Neural crest cell (in vitro differentiated cells): ENCODE data around the gene INPP4B. TPM values are rescaled to one million over a fixed set of nuclear protein-coding genes. Genes with fewer than 3 reads are reported as not detected.
A peak's percentile ranks its signal among the peaks of the same experiment; 100 is the strongest.

Source experiments
- DNase-seq: peaks from one replicate; pipeline ENCODE4 v3.0.0; 2021; ENCODE audit warnings: low read depth, mixed read lengths, low spot score
- H3K27ac Mint-ChIP-seq: one replicate; pipeline ENCODE4 v1.8.0; 2021; ENCODE audit warnings: mild to moderate bottlenecking, mixed read lengths; ENCODE audit not compliant: unreplicated experiment
- H3K27me3 Mint-ChIP-seq: 2 replicates; pipeline ENCODE4 v1.8.0; 2021; ENCODE audit warnings: low read depth, mild to moderate bottlenecking, mixed read lengths
- H3K36me3 Mint-ChIP-seq: 2 replicates; pipeline ENCODE4 v1.8.0; 2021; ENCODE audit warnings: low read depth, mild to moderate bottlenecking, mixed read lengths
- H3K4me1 Mint-ChIP-seq: 2 replicates; pipeline ENCODE4 v1.8.0; 2021; ENCODE audit warnings: mixed read lengths
- H3K4me3 Mint-ChIP-seq: one replicate; pipeline ENCODE4 v1.8.0; 2021; ENCODE audit warnings: mild to moderate bottlenecking, mixed read lengths
- H3K9me3 Mint-ChIP-seq: 2 replicates; pipeline ENCODE4 v1.8.0; 2021; ENCODE audit warnings: mixed read lengths
- total RNA-seq: library from RNA; stranded (reverse); gene quantifications from 2 replicates; pipeline ENCODE4 v1.2.1, GENCODE V29; 2021
- TF ChIP-seq, protein P1 (sequence below): fragments of 200-600 bp; sonication (generic); conservative IDR thresholded peaks from 2 replicates; pipeline ENCODE4 v1.5.0; 2021; ENCODE audit warnings: antibody characterized with exemption, mild to moderate bottlenecking

INPP4B gene
- total RNA-seq, 1 donor from 2014 or later: 7.3 TPM

DNA sequence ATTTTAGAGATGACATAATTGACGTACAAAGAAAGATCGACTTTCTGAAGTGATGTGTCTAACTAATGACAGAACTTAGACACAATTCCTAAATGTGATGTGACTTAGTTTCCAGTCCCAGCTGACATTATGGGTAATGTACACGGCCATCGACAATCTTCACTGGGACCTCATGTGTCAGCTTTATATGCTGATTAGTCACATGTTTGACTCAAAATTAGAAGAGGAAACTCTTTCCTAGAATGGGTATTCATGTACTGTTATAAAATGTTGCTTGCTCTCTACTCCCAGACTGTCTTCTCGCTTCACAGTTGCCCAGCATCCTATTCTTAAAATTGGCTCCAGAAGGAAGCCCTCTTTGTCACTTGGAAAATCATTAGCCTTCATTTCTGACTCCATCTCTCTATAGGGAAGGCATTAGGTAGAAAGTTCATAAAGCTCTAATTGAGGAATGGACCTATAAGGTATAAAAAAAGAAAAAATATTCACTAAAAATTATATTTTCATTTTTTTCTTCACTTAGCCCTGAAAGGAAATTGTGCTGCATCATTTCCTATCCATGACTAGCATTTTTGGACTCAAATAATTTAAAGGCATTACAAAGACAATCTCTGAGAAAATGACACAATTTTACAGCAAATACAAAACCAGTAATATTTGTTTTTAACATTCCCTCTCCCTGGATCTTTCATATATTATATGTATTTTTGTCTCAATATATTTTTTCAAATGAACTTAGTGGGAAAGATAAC lies 554.6 kb downstream of the INPP4B start:
- Mint-ChIP-seq H3K36me3 (peaks cover 3% of the 10 kb centered on the region), H3K9me3 (peaks cover 7% of the 10 kb centered on the region), H3K4me3 (no peak overlapping the region), H3K4me1 (no peaks in the 10 kb centered on the region), H3K27ac (no peak overlapping the region), H3K27me3 (no peaks in the 10 kb centered on the region)
- TF ChIP-seq, protein P1, sequence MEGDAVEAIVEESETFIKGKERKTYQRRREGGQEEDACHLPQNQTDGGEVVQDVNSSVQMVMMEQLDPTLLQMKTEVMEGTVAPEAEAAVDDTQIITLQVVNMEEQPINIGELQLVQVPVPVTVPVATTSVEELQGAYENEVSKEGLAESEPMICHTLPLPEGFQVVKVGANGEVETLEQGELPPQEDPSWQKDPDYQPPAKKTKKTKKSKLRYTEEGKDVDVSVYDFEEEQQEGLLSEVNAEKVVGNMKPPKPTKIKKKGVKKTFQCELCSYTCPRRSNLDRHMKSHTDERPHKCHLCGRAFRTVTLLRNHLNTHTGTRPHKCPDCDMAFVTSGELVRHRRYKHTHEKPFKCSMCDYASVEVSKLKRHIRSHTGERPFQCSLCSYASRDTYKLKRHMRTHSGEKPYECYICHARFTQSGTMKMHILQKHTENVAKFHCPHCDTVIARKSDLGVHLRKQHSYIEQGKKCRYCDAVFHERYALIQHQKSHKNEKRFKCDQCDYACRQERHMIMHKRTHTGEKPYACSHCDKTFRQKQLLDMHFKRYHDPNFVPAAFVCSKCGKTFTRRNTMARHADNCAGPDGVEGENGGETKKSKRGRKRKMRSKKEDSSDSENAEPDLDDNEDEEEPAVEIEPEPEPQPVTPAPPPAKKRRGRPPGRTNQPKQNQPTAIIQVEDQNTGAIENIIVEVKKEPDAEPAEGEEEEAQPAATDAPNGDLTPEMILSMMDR: no peak
- no peak for DNase-seq

DNA sequence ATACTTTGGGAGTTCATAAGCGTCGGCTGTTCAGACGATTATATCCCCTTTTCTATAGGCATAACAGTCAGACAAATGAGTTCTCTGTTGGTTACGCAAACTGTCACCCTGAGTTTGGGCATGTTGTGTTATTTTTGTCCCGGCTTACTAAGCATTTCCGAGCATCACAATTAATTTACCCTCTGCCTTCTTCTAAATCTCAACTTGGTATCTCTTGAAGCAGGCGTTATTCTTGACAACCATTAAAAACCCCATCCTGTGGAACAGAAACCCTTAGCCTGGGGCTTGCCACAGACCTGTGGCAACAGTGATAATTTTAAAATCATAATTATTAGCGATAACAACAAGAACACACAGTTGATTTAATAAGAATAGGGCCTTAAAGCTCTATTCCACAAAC lies 558.7 kb downstream of the INPP4B start:
- Mint-ChIP-seq H3K4me3 (no peak overlapping the region), H3K36me3 (peaks cover 3% of the 10 kb centered on the region), H3K9me3 (peaks cover 7% of the 10 kb centered on the region), H3K27ac (no peak overlapping the region), H3K4me1 (no peaks in the 10 kb centered on the region), H3K27me3 (no peaks in the 10 kb centered on the region)
- no peak for DNase-seq
- TF ChIP-seq, protein P1: no peak

DNA sequence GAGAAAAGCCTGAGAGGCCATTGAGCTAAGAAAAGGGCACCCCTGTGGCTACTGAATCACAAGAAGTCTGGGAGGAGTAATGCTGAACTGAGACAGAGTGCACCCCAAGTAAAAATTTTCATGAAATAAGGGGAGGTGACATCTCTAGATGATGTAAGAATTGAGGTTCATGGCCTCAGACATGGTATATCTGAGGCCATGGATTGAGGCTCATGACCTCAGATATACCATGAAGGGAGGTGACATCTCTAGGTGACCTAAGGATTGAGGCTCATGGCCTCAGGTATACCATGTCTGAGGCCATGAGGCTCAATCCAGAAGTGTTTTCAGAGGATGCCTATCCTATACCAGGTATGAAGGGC lies 560.9 kb downstream of the INPP4B start:
- TF ChIP-seq, protein P1: no peak
- no peaks in the 10 kb centered on the region for H3K36me3 Mint-ChIP-seq
- no peaks in the 10 kb centered on the region for H3K27me3 Mint-ChIP-seq
- H3K27ac Mint-ChIP-seq: no peak overlapping the region
- DNase-seq: no peak
- H3K4me3 Mint-ChIP-seq: no peak overlapping the region
- H3K4me1 Mint-ChIP-seq: no peaks in the 10 kb centered on the region
- peaks cover 4% of the 10 kb centered on the region for H3K9me3 Mint-ChIP-seq

DNA sequence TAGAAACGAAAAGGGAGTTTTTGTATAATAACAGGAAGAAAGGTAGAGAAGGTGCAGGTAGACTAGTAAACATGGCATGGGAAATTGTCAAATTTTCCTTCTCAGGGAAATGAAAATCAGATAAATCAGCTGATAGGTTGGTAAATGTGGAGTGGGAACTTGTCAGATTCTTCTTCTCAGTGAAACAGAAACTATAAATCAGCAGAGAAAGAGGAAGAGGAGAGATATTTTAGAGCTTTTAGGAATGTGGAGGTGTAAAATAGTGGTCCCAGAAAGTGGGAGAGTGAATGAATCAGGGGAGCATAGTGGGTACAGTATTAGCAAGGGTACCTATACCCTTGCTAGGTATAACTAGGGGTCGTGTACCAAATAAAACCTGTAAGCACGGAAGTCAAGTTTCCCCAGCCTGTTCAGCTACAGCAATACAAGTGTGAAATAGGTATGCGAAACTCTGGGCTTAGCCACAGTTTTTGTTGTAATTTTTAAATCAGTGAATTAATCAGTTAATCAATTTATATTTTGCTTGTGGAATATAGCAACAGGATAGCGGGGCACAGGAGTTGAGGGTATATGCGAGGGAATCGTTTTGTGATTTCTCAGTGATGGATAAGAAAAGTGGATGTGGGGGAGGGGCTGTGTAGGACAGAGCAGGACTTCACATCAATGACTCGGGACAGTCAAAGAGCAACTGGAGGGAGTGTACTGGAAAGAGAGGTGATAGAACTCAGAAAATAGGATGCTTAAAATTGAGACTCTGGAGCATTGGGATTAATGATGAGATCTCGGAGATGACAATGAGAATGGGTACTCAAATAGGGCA lies 561.5 kb downstream of the INPP4B start:
- H3K4me3 Mint-ChIP-seq: no peak overlapping the region
- TF ChIP-seq, protein P1: no peak

DNA sequence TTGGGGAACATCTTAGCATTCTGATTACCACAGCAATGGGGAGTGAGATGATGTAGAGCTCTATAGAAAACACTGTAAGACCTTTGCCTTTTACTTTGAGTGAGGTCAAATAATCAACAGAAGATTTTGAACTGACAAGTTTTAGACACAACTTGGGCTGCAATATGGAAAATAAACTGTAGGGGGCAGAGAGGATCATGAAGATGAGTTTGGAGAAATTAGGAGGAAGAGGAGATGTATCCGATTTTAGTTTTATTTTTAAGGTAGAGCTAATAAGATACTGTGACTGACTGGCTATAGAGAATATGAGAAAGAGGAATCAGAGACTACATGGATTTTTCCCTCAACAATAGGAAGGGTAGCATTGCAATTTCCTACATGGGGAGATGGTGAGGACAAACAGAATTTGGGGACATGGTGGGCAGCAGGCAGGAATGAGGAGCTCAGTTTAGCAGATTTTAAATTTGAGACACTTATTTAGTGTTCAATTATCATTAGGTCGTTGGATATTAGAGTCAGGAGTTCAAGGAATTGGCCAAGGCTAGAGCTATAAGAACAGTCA lies 563.1 kb downstream of the INPP4B start:
- Mint-ChIP-seq H3K4me3 (no peak overlapping the region), H3K36me3 (no peaks in the 10 kb centered on the region), H3K4me1 (no peaks in the 10 kb centered on the region), H3K27me3 (no peaks in the 10 kb centered on the region), H3K27ac (no peak overlapping the region), H3K9me3 (no peaks in the 10 kb centered on the region)
- peak; percentile 47 for DNase-seq
- TF ChIP-seq, protein P1: peak; percentile 64

More for the DNA sequence above, 561.5 kb downstream of the INPP4B start:
- Mint-ChIP-seq H3K4me1 (no peaks in the 10 kb centered on the region), H3K36me3 (no peaks in the 10 kb centered on the region), H3K9me3 (peaks cover 2% of the 10 kb centered on the region), H3K27ac (no peak overlapping the region), H3K27me3 (no peaks in the 10 kb centered on the region)
- DNase-seq: no peak
